HCT116 (cell line): ENCODE measurements around the gene LRRC51. TPM values are rescaled to one million over a fixed set of nuclear protein-coding genes. Genes with fewer than 3 reads are reported as not detected.

ENCODE experiments used
- ATAC-seq: fragments of 200-7000 bp; cut with Tn5 transposase; 2 replicates; pipeline ENCODE4 v1.9.1; 2020; ENCODE audit warnings: mild to moderate bottlenecking, moderate library complexity
- Bru-seq: library from RNA; stranded (reverse); fragments of 400-500 nt; gene quantifications from one replicate; lab custom pipeline; 2021; lab: Mats Ljungman, UMichigan
- BruChase-seq, 2 experiments: library from RNA; stranded (reverse); fragments of 400-500 nt; gene quantifications; one replicate each; lab custom pipeline; 2021; lab: Mats Ljungman, UMichigan
- BruUV-seq: library from RNA; stranded (reverse); fragments of 400-500 nt; replicated peaks from 2 replicates; lab custom pipeline; 2021; lab: Mats Ljungman, UMichigan
- CTCF ChIA-PET: fragments of 300-600 bp; sonication (Branson Sonifier 250); formaldehyde crosslinking; loops from one replicate; lab custom pipeline; 2021; ENCODE audit warnings: antibody characterized with exemption; lab: Charles Lee
- POLR2A ChIA-PET: fragments of 300-600, 350-600 bp; sonication (Branson Sonifier 250); formaldehyde crosslinking; loops from one replicate; lab custom pipeline; 2021; ENCODE audit warnings: antibody characterized with exemption; lab: Charles Lee
- RAD21 ChIA-PET, 2 experiments: fragments of 300-600 bp; sonication (Branson Sonifier 250); formaldehyde crosslinking; loops; one replicate each; lab custom pipeline; 2023; ENCODE audit warnings: low total read pairs in 2 of 2; ENCODE audit not compliant: uncharacterized antibody in 2 of 2, unreplicated experiment in 2 of 2, low non-redundant PET in 1 of 2; lab: Charles Lee
- DNase-seq: peaks from one replicate; pipeline ENCODE4 v3.0.0-alpha.2; 2010; ENCODE audit warnings: low read depth, low spot score
- H2AFZ ChIP-seq: fragments of 200-600 bp; shearing (Covaris generic), sonication (generic); 2 replicates; pipeline ENCODE4 v1.6.1; 2017; ENCODE audit warnings: low read depth, mixed run types, mixed read lengths, antibody characterized with exemption, low read length; ENCODE audit not compliant: poor library complexity, severe bottlenecking
- H3K27ac ChIP-seq: 2 replicates; pipeline ENCODE4 v1.5.1; 2012; ENCODE audit warnings: low read depth, low read length
- H3K27me3 ChIP-seq: fragments of 200-600 bp; sonication (generic); 2 replicates; pipeline ENCODE4 v1.6.1; 2016; ENCODE audit warnings: mixed run types, low read length, mixed read lengths; ENCODE audit not compliant: insufficient read depth
- H3K36me3 ChIP-seq, 2 experiments: fragments of 200-500 bp in 1 of 2; fragments of 200-600 bp in 1 of 2; sonication (Bioruptor generic) in 1 of 2; sonication (generic) in 1 of 2; 2 replicates each; pipeline versions ENCODE4 v1.5.1 to v1.6.1; 2014 to 2016; ENCODE audit warnings: low read length in 2 of 2, inconsistent platforms in 1 of 2, mixed read lengths in 1 of 2, mixed run types in 1 of 2; ENCODE audit not compliant: insufficient read depth in 2 of 2, control insufficient read depth in 1 of 2
- H3K4me1 ChIP-seq, 2 experiments: fragments of 200-600 bp in 1 of 2; sonication (generic) in 1 of 2; 2 replicates each; pipeline versions ENCODE4 v1.5.1 to v1.6.1; 2012 to 2017; ENCODE audit warnings: low read length in 2 of 2, inconsistent platforms in 1 of 2, mild to moderate bottlenecking in 1 of 2, mixed read lengths in 1 of 2, mixed run types in 1 of 2, moderate library complexity in 1 of 2; ENCODE audit not compliant: insufficient read depth in 2 of 2, control insufficient read depth in 1 of 2
- H3K4me2 ChIP-seq: fragments of 200-600 bp; sonication (generic); 2 replicates; pipeline ENCODE4 v1.6.1; 2017; ENCODE audit warnings: mixed run types, low read length, mixed read lengths
- H3K4me3 ChIP-seq, 2 experiments: fragments of 200-600 bp in 1 of 2; sonication (generic) in 1 of 2; replicated peaks in 1 of 2; 2 replicates each; pipeline ENCODE4 v1.5.1; 2011 to 2016; ENCODE audit warnings: low read length in 2 of 2, control low read depth in 1 of 2, low read depth in 1 of 2, mild to moderate bottlenecking in 1 of 2, mixed read lengths in 1 of 2, mixed run types in 1 of 2
- H3K79me2 ChIP-seq: fragments of 200-600 bp; sonication (generic); 2 replicates; pipeline ENCODE4 v1.6.1; 2017; ENCODE audit warnings: mild to moderate bottlenecking, mixed run types, low read length, moderate library complexity, mixed read lengths; ENCODE audit not compliant: insufficient read depth
- H3K9ac ChIP-seq: fragments of 200-600 bp; sonication (generic); 2 replicates; pipeline ENCODE4 v1.6.1; 2016; ENCODE audit warnings: low read length, mixed read lengths
- H3K9me2 ChIP-seq: fragments of 200-600 bp; sonication (generic), shearing (Covaris generic); 2 replicates; pipeline ENCODE4 v1.6.1; 2017; ENCODE audit warnings: mixed run types, mild to moderate bottlenecking, moderate library complexity; ENCODE audit not compliant: insufficient read depth
- H3K9me3 ChIP-seq, 2 experiments: fragments of 200-500 bp in 1 of 2; fragments of 200-600 bp in 1 of 2; sonication (Bioruptor generic) in 1 of 2; sonication (generic) in 1 of 2; 2 replicates each; pipeline ENCODE4 v1.6.1; 2014 to 2017; ENCODE audit warnings: low read length in 2 of 2, mixed read lengths in 2 of 2, inconsistent platforms in 1 of 2, low read depth in 1 of 2, mild to moderate bottlenecking in 1 of 2, mixed run types in 1 of 2, moderate library complexity in 1 of 2; ENCODE audit not compliant: control insufficient read depth in 1 of 2, insufficient read depth in 1 of 2
- H4K20me1 ChIP-seq: fragments of 200-600 bp; sonication (generic), shearing (Covaris generic); 2 replicates; pipeline ENCODE4 v1.6.1; 2017; ENCODE audit warnings: mixed run types, mild to moderate bottlenecking, moderate library complexity; ENCODE audit not compliant: insufficient read depth
- CBX3 ChIP-seq: IDR thresholded peaks from 2 replicates; pipeline ENCODE4 v1.6.1; 2012; ENCODE audit warnings: low read depth
- CEBPB ChIP-seq: IDR thresholded peaks from 2 replicates; pipeline ENCODE4 v1.6.1; 2012; ENCODE audit warnings: low read depth
- EGR1 ChIP-seq: IDR thresholded peaks from 2 replicates; pipeline ENCODE4 v1.6.1; 2012; ENCODE audit warnings: low read depth
- ELF1 ChIP-seq: IDR thresholded peaks from 2 replicates; pipeline ENCODE4 v1.6.1; 2012; ENCODE audit warnings: low read depth, borderline replicate concordance
- EZH2 ChIP-seq: fragments of 200-600 bp; sonication (generic); IDR thresholded peaks from 2 replicates; pipeline ENCODE4 v1.6.1; 2017; ENCODE audit warnings: antibody characterized with exemption, mixed run types
- FOSL1 ChIP-seq: IDR thresholded peaks from 2 replicates; pipeline ENCODE4 v1.6.1; 2012; ENCODE audit warnings: low read depth
- JUND ChIP-seq: IDR thresholded peaks from 2 replicates; pipeline ENCODE4 v1.6.1; 2012
- POLR2A ChIP-seq: IDR thresholded peaks from 2 replicates; pipeline ENCODE4 v1.7.0; 2011; ENCODE audit warnings: borderline replicate concordance; ENCODE audit not compliant: insufficient read depth, insufficient read length; ENCODE audit errors: extremely low read depth
- POLR2AphosphoS5 ChIP-seq: IDR thresholded peaks from 2 replicates; pipeline ENCODE4 v1.6.1; 2011; ENCODE audit warnings: mild to moderate bottlenecking, low read depth, low read length, moderate library complexity
- RAD21 ChIP-seq: IDR thresholded peaks from 2 replicates; pipeline ENCODE4 v1.6.1; 2012; ENCODE audit warnings: low read depth, mild to moderate bottlenecking
- SIN3A ChIP-seq: IDR thresholded peaks from 2 replicates; pipeline ENCODE4 v1.6.1; 2012; ENCODE audit warnings: low read depth
- SP1 ChIP-seq: IDR thresholded peaks from 2 replicates; pipeline ENCODE4 v1.6.1; 2012; ENCODE audit warnings: low read depth
- SRF ChIP-seq: IDR thresholded peaks from 2 replicates; pipeline ENCODE4 v1.6.1; 2012; ENCODE audit warnings: low read depth
- TCF7L2 ChIP-seq: IDR thresholded peaks from 2 replicates; pipeline ENCODE4 v1.7.0; 2011; ENCODE audit warnings: borderline replicate concordance, inconsistent platforms; ENCODE audit not compliant: insufficient read depth, insufficient read length; ENCODE audit errors: extremely low read depth
- YY1 ChIP-seq: IDR thresholded peaks from 2 replicates; pipeline ENCODE4 v1.6.1; 2011; ENCODE audit warnings: low read length, low read depth, moderate library complexity, mild to moderate bottlenecking; ENCODE audit not compliant: insufficient replicate concordance; ENCODE audit errors: extremely low read depth
- ZNF274 ChIP-seq: fragments of 200-500 bp; sonication (Bioruptor generic); IDR thresholded peaks from 2 replicates; pipeline ENCODE4 v1.6.1; 2014; ENCODE audit warnings: mild to moderate bottlenecking, low read depth, low read length, inconsistent platforms
- intact Hi-C: fragments of 100-400 bp; cut with micrococcal nuclease; formaldehyde crosslinking; loops from 2 replicates; pipeline ENCODE4 v1.10.0; 2022
- long read RNA-seq: library from polyadenylated mRNA; unstranded; transcript quantifications from one replicate; pipeline ENCODE4 v2.0.0, GENCODE V29; 2021; ENCODE audit not compliant: unreplicated experiment
- polyA plus RNA-seq: library from polyadenylated mRNA; unstranded; fragments of >200 nt; gene quantifications from 2 replicates; pipeline ENCODE4 v1.2.1, GENCODE V29; 2012; ENCODE audit warnings: missing spikeins
- total RNA-seq: library from RNA; stranded (reverse); gene quantifications from one replicate; pipeline ENCODE4 v1.2.1, GENCODE V29; 2021; ENCODE audit not compliant: unreplicated experiment
- TF ChIP-seq, protein P1 (sequence below): IDR thresholded peaks from 2 replicates; pipeline ENCODE4 v1.6.1; 2012
- TF ChIP-seq, protein P2 (sequence below): IDR thresholded peaks from 2 replicates; pipeline ENCODE4 v1.6.1; 2012
- TF ChIP-seq, protein P3 (sequence below): IDR thresholded peaks from 2 replicates; pipeline ENCODE4 v1.6.1; 2012; ENCODE audit warnings: low read depth

The LRRC51 gene, protein sequence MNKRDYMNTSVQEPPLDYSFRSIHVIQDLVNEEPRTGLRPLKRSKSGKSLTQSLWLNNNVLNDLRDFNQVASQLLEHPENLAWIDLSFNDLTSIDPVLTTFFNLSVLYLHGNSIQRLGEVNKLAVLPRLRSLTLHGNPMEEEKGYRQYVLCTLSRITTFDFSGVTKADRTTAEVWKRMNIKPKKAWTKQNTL
- total RNA-seq (10.8 TPM), Bru-seq, nascent RNA (percentile 39 among the genes with signal in this experiment), BruChase-seq, experiment 1, labeled RNA remaining after a 6-hour chase (percentile 60 among the genes with signal in this experiment), BruChase-seq, experiment 2, labeled RNA remaining after a 2-hour chase (percentile 51 among the genes with signal in this experiment)
- polyA plus RNA-seq = 16.3 and 16.9 TPM in 2 replicates
- long read RNA-seq, transcript LRTOMT-201 (6 exons, 2,642 nt) = major isoform, 5 of 6 reads
- long read RNA-seq, partial matches to known transcripts = 0 of 6 reads
- long read RNA-seq, other reads (novel, unspliced or antisense) = 1 of 6 reads

DNA sequence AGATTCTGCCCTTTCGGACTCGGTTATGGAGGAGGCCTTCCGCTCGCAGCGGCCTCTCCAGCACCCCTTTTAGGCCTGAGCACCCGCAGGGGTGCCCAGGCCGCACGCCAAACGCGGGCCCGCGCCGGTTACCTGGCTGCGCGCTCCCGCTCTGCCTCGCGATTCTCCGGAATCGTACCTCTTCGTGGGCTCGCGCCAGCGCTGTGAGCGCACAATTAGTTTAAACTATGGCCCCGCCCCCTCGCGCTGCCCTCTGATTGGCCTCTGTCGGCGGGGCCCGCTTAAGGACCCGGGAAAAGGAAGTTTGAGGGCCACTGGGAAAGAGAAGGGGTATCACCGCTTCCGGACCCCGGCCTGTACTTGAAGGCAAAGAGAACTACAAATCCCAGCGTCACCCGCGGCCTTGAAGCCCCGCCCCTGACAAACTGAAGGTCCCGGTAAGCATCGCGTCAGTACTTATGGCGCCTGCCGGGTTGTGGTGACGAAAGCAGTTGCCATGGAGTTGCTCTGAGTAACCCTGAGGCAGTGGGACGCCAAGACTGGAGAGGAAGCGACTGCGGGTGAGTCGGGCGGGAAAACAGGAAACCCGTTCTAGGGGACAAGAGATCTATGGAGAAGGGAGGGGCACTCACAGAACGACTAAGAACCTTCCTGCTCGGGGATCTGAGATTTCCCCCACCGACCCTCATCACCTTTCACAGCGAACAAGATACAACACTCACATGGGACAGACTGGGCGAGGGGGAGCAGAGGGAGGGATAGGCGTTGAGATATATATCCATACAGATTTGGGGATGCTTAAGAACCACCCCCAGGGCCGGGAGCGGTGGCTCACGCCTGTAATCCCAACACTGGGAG lies at the start of gene LRRC51, which contains the start of gene NUMA1:
LRRC51 (plus strand) TSS at position 525 of the 858 bp plus-strand sequence. CDS start 8,234 bp downstream, outside the sequence.
NUMA1 (minus strand) TSS at position 217 of the 858 bp plus-strand sequence. CDS start 44,599 bp downstream, outside the sequence.
- intact Hi-C loops = loop anchor here (1.0 kb wide), 1 partner anchor 23 kb away; the partner anchor contains the start of gene LAMTOR1
- CTCF ChIA-PET = interaction anchor here (1.8 kb wide), 1 partner anchor 55 kb away, joined by 6 read pairs; no protein-coding TSS in a partner anchor
- no peaks in the 10 kb centered on the region for H3K9me3 ChIP-seq
- H3K4me3 ChIP-seq = peak within 1 kb of the TSS; percentile 89 to 92
- POLR2A ChIA-PET = interaction anchor here (0.8 kb wide), 1 partner anchor 1593 kb away, joined by 3 read pairs; no protein-coding TSS in a partner anchor
- peak within 1 kb of the TSS; percentile 90 for H3K4me2 ChIP-seq
- no peaks in the 10 kb centered on the region for H3K9me2 ChIP-seq
- BruUV-seq = no TSS peak
- H3K27ac ChIP-seq = peak within 1 kb of the TSS; percentile 68
- no peaks in the 10 kb centered on the region for H3K27me3 ChIP-seq
- H2AFZ ChIP-seq = no peak within 1 kb of the TSS
- H3K9ac ChIP-seq = peak within 1 kb of the TSS; percentile 83
- RAD21 ChIA-PET = no interaction called here
- peaks cover 46% of the 10 kb centered on the region for H3K79me2 ChIP-seq
- H3K36me3 ChIP-seq = peaks cover 0 to 1% of the 10 kb centered on the region in 2 experiments; a peak in 1 of 4 replicates
- H3K4me1 ChIP-seq = peaks cover 2 to 30% of the 10 kb centered on the region in 2 experiments; a peak in 3 of 4 replicates
- no peaks in the 10 kb centered on the region; the same call in 1 of the 2 replicates for H4K20me1 ChIP-seq
- DNase-seq (peak; percentile 100), ATAC-seq (peak; percentile 94)
- TF ChIP-seq RAD21 (no peak), POLR2A (peak; percentile 40), YY1 (peak; percentile 88), ELF1 (peak; percentile 94), SIN3A (peak; percentile 83; the same call in 1 of the 2 replicates), SP1 (peak; percentile 90), POLR2AphosphoS5 (peak; percentile 68), TCF7L2 (no peak), SRF (no peak; the same call in 1 of the 2 replicates), JUND (no peak), CEBPB (no peak), EZH2 (no peak), CBX3 (no peak; the same call in 1 of the 2 replicates), ZNF274 (no peak), FOSL1 (no peak), EGR1 (peak; percentile 47; the same call in 1 of the 2 replicates)
- TF ChIP-seq, protein P1, sequence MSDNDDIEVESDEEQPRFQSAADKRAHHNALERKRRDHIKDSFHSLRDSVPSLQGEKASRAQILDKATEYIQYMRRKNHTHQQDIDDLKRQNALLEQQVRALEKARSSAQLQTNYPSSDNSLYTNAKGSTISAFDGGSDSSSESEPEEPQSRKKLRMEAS = peak; percentile 70; the same call in 1 of the 2 replicates
- TF ChIP-seq, protein P2, sequence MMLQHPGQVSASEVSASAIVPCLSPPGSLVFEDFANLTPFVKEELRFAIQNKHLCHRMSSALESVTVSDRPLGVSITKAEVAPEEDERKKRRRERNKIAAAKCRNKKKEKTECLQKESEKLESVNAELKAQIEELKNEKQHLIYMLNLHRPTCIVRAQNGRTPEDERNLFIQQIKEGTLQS = no peak
- TF ChIP-seq, protein P3, sequence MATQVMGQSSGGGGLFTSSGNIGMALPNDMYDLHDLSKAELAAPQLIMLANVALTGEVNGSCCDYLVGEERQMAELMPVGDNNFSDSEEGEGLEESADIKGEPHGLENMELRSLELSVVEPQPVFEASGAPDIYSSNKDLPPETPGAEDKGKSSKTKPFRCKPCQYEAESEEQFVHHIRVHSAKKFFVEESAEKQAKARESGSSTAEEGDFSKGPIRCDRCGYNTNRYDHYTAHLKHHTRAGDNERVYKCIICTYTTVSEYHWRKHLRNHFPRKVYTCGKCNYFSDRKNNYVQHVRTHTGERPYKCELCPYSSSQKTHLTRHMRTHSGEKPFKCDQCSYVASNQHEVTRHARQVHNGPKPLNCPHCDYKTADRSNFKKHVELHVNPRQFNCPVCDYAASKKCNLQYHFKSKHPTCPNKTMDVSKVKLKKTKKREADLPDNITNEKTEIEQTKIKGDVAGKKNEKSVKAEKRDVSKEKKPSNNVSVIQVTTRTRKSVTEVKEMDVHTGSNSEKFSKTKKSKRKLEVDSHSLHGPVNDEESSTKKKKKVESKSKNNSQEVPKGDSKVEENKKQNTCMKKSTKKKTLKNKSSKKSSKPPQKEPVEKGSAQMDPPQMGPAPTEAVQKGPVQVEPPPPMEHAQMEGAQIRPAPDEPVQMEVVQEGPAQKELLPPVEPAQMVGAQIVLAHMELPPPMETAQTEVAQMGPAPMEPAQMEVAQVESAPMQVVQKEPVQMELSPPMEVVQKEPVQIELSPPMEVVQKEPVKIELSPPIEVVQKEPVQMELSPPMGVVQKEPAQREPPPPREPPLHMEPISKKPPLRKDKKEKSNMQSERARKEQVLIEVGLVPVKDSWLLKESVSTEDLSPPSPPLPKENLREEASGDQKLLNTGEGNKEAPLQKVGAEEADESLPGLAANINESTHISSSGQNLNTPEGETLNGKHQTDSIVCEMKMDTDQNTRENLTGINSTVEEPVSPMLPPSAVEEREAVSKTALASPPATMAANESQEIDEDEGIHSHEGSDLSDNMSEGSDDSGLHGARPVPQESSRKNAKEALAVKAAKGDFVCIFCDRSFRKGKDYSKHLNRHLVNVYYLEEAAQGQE = no peak
